ENCODE data around the gene AZIN2.

Gene AZIN2

GRCh38 chr1:33165209-33165608, 84.3 kb downstream of the AZIN2 start:
- Mint-ChIP-seq H3K36me3 (ENCODE audit: low read depth) (peaks cover 32% of the 10 kb centered on the region), H3K4me1 (peaks cover 91% of the 10 kb centered on the region), H3K27me3 (ENCODE audit: low read depth, poor library complexity) (peaks cover 5% of the 10 kb centered on the region), H3K9me3 (peaks cover 13% of the 10 kb centered on the region), H3K27ac (no peak overlapping the region), H3K4me3 (no peak overlapping the region)
- TF ChIP-seq, protein P1, sequence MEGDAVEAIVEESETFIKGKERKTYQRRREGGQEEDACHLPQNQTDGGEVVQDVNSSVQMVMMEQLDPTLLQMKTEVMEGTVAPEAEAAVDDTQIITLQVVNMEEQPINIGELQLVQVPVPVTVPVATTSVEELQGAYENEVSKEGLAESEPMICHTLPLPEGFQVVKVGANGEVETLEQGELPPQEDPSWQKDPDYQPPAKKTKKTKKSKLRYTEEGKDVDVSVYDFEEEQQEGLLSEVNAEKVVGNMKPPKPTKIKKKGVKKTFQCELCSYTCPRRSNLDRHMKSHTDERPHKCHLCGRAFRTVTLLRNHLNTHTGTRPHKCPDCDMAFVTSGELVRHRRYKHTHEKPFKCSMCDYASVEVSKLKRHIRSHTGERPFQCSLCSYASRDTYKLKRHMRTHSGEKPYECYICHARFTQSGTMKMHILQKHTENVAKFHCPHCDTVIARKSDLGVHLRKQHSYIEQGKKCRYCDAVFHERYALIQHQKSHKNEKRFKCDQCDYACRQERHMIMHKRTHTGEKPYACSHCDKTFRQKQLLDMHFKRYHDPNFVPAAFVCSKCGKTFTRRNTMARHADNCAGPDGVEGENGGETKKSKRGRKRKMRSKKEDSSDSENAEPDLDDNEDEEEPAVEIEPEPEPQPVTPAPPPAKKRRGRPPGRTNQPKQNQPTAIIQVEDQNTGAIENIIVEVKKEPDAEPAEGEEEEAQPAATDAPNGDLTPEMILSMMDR (IDR thresholded peaks at IDR 0.05), result no peak
- peak; percentile 67 for DNase-seq

DNA sequence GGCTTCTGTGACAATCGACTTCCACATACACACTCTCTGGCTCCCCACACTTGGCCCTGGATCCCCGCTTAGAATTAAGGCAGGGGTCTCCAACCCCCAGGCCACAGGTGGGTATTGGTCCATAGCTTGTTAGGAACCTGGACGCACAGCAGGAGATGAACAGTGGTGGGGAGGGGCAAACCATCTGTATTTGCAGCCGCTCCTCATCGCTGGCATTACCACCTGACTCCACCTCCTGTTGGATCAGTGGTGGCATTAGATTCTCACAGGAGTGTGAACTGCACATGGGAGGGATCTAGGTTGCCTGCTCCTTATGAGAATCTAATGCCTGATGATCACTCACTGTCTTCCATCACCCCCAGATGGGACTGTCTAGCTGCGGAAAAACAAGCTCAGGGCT, 84.9 kb downstream of the AZIN2 start:
- Mint-ChIP-seq H3K4me3 (no peak overlapping the region), H3K4me1 (peaks cover 91% of the 10 kb centered on the region), H3K9me3 (peaks cover 13% of the 10 kb centered on the region), H3K27ac (peak overlapping the region; percentile 70), H3K27me3 (ENCODE audit: low read depth, poor library complexity) (peaks cover 3% of the 10 kb centered on the region), H3K36me3 (ENCODE audit: low read depth) (peaks cover 32% of the 10 kb centered on the region)
- DNase-seq, result no peak
- TF ChIP-seq, protein P1 (IDR thresholded peaks at IDR 0.05), result no peak

DNA sequence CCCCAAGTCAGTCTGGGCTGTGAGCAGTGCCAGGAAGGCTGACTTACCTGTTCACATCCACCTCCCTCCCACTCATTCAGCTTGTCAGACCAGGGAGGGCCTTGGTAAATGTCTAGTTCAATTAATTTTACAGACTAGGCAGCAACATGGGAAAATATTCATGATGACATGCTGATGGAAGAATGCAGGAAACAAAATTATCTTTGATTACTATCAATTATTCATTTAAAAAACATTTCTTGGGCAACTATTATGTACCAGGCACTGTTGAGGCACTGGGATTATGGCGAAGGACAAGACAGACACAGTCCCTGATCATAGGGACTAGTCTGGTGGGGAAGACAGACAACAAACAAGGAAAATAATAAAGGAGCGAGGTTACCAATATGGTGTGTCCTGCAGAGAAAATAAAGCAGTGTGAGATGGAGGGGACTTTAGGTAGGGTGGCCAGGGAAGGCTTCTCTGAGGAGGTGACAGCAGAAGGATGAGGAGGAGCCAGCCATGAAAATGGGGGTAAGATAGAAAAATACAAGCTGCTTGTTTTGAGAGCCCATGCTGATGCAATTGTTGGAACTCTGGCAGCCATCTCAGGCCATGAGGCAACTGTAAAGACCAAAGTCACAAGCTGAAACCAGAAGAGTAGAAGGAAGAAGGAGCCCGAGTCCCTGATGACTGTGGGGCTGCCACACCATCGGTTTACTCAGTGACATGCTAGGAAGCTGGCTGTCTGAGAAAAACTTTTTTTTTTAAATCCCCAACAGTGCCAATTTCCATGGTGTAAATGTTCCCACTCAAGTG, 86.9 kb downstream of the AZIN2 start:
- no peak for DNase-seq
- H3K4me3 Mint-ChIP-seq, result no peak overlapping the region
- peaks cover 88% of the 10 kb centered on the region for H3K4me1 Mint-ChIP-seq
- peaks cover 32% of the 10 kb centered on the region for H3K36me3 Mint-ChIP-seq (ENCODE audit: low read depth)
- TF ChIP-seq, protein P1 (IDR thresholded peaks at IDR 0.05), result no peak
- H3K9me3 Mint-ChIP-seq, result peaks cover 13% of the 10 kb centered on the region
- no peaks in the 10 kb centered on the region for H3K27me3 Mint-ChIP-seq (ENCODE audit: low read depth, poor library complexity)
- peak overlapping the region; percentile 66 for H3K27ac Mint-ChIP-seq

DNA sequence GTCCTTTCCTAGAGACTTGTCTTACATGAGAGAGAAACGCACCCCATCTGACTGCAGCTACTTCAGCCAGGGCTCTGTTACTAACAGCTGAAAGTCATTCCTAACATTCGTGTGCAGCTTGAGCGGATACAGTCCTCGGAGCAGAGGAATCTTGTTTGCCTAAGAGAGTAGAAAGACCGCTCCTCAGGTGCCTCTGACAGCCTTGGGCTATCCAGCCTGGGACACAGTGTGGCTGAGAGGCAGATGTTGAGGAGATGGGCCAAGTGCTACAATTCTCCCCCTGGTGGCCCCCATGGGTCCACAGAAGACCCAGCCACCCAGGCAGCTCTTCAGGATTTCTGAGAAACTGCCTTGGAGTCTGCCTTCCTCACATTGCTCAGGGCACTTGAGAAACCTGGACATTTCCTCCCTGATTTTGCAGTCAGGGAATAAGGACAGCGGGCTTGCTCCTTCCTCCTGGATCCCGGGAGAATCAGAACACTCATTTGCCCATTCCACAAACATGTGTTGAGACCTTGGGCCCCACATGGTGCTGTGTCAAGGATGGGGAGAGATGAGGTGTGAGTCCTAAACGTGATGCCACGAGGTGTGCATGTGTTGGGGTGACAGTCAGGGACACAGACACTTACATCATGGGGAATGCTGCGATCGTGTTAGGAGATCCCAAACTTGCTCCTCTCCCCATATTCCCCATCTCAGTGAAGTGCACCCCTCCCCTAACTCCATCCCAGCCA, 87.8 kb downstream of the AZIN2 start:
- Mint-ChIP-seq H3K4me1 (peaks cover 86% of the 10 kb centered on the region), H3K9me3 (peaks cover 13% of the 10 kb centered on the region), H3K36me3 (ENCODE audit: low read depth) (peaks cover 32% of the 10 kb centered on the region), H3K27ac (peak overlapping the region; percentile 93), H3K27me3 (ENCODE audit: low read depth, poor library complexity) (no peaks in the 10 kb centered on the region), H3K4me3 (no peak overlapping the region)
- DNase-seq, result no peak
- TF ChIP-seq, protein P1 (IDR thresholded peaks at IDR 0.05), result no peak

DNA sequence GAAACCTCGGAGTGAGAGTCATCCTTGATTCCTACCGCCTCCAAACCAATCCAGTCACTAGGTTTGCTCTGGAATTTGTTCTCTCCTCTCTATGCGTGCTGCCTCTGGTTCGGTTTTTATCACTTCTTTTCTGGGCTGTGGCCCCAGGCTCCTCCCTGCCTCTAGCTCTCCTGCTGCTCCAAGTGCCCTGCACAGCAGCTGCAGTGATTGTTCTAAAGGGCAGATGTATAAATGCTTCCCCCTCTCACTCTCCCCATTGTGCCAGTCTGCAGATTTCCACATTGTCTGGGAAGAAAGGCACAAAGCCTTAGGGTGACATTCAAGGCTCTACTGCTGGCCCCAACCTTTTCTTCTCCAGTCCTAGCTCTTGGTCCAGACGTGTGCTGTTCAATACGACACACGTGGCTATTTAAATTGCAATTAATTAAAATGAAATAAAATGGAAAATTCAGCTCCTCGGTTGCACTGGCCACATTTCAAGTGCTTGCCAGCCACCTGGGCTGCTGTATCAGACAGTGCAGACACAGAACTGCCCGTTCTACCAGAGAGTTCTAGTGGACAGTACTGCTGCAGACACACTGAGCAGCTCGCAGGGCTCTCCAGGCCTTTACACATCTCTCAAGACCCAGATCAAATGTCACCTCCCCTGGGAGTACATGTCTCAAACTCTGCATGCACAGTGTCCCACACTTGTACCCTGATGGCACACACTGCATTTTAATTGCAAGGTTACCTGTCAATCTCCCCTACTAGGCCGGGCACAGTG, 88.5 kb downstream of the AZIN2 start:
- Mint-ChIP-seq H3K9me3 (peaks cover 13% of the 10 kb centered on the region), H3K36me3 (ENCODE audit: low read depth) (peaks cover 32% of the 10 kb centered on the region), H3K4me3 (peak overlapping the region; percentile 39), H3K27me3 (ENCODE audit: low read depth, poor library complexity) (peaks cover 3% of the 10 kb centered on the region), H3K27ac (peak overlapping the region; percentile 93), H3K4me1 (peaks cover 79% of the 10 kb centered on the region)
- DNase-seq, result no peak
- TF ChIP-seq, protein P1 (IDR thresholded peaks at IDR 0.05), result no peak

All from nephron progenitor cell (in vitro differentiated cells).